Liver (tissue), 9 donors: ENCODE results near the gene ANKRD44. TPM values are rescaled to one million over a fixed set of nuclear protein-coding genes. Genes with fewer than 3 reads are reported as not detected.

Experiments used
- DNase-seq: peaks from one replicate; pipeline ENCODE4 v3.0.0-alpha.2; 2017; ENCODE audit warnings: low spot score
- H3K27ac ChIP-seq, 2 donors: one replicate each; pipeline ENCODE4 v1.7.0; 2013; ENCODE audit warnings: inconsistent platforms in 2 of 2, low read length in 2 of 2, control low read depth in 1 of 2, low read depth in 1 of 2, mild to moderate bottlenecking in 1 of 2
- H3K27me3 ChIP-seq, 4 donors: one replicate each; pipeline versions ENCODE4 v1.6.1 to v1.7.0; 2013; ENCODE audit warnings: low read length in 3 of 4, inconsistent platforms in 1 of 4, mild to moderate bottlenecking in 1 of 4, moderate library complexity in 1 of 4; ENCODE audit not compliant: control insufficient read depth in 4 of 4, insufficient read depth in 4 of 4
- H3K36me3 ChIP-seq, 4 donors: one replicate each; pipeline versions ENCODE4 v1.6.1 to v1.7.0; 2013; ENCODE audit warnings: low read length in 3 of 4, mild to moderate bottlenecking in 3 of 4, low read depth in 1 of 4, moderate library complexity in 1 of 4; ENCODE audit not compliant: control insufficient read depth in 4 of 4, insufficient read depth in 3 of 4
- H3K4me1 ChIP-seq, 4 donors: one replicate each; pipeline versions ENCODE4 v1.6.1 to v1.7.0; 2013; ENCODE audit warnings: low read length in 3 of 4, mild to moderate bottlenecking in 3 of 4, moderate library complexity in 1 of 4; ENCODE audit not compliant: control insufficient read depth in 4 of 4, insufficient read depth in 4 of 4
- H3K4me3 ChIP-seq, 3 donors: one replicate each; pipeline versions ENCODE4 v1.6.1 to v1.7.0; 2013; ENCODE audit warnings: low read length in 3 of 3, control low read depth in 1 of 3, low read depth in 1 of 3, mild to moderate bottlenecking in 1 of 3
- H3K9ac ChIP-seq, 2 donors: one replicate each; pipeline ENCODE4 v1.7.0; 2013; ENCODE audit warnings: low read length in 2 of 2, mild to moderate bottlenecking in 2 of 2, moderate library complexity in 2 of 2, control low read depth in 1 of 2, low read depth in 1 of 2
- H3K9me3 ChIP-seq, 4 donors: one replicate each; pipeline versions ENCODE4 v1.6.1 to v1.7.0; 2013; ENCODE audit warnings: low read length in 3 of 4; ENCODE audit not compliant: control insufficient read depth in 4 of 4
- ATF3 ChIP-seq: IDR thresholded peaks from 2 replicates; pipeline ENCODE4 v1.6.1; 2016; ENCODE audit warnings: antibody characterized with exemption
- CTCF ChIP-seq: fragments of 150-350 bp; IDR thresholded peaks from 2 replicates; pipeline ENCODE4 v1.5.1; 2017; ENCODE audit warnings: improper control_type of control experiment, low read depth, low read length; ENCODE audit not compliant: missing input control
- EGR1 ChIP-seq, 2 donors: IDR thresholded peaks; 2 replicates each; pipeline ENCODE4 v1.6.1; 2016 to 2018; ENCODE audit warnings: antibody characterized with exemption in 2 of 2, low read depth in 2 of 2
- FOXA1 ChIP-seq: IDR thresholded peaks from 2 replicates; pipeline ENCODE4 v1.6.1; 2016; ENCODE audit warnings: antibody characterized with exemption
- FOXA2 ChIP-seq: IDR thresholded peaks from 2 replicates; pipeline ENCODE4 v1.6.1; 2016; ENCODE audit warnings: antibody characterized with exemption
- GABPA ChIP-seq, 2 donors: IDR thresholded peaks in 1 of 2; conservative IDR thresholded peaks in 1 of 2; 2 replicates each; pipeline ENCODE4 v1.6.1; 2016; ENCODE audit warnings: antibody characterized with exemption in 2 of 2, mild to moderate bottlenecking in 1 of 2, moderate library complexity in 1 of 2
- HNF4A ChIP-seq, 2 donors: conservative IDR thresholded peaks; 2 replicates each; pipeline ENCODE4 v1.6.1; 2016; ENCODE audit warnings: antibody characterized with exemption in 2 of 2, mild to moderate bottlenecking in 2 of 2
- HNF4G ChIP-seq: IDR thresholded peaks from 2 replicates; pipeline ENCODE4 v1.6.1; 2016; ENCODE audit warnings: antibody characterized with exemption
- JUND ChIP-seq, 2 donors: IDR thresholded peaks; 2 replicates each; pipeline ENCODE4 v1.6.1; 2016; ENCODE audit warnings: antibody characterized with exemption in 2 of 2
- MAX ChIP-seq: IDR thresholded peaks from 2 replicates; pipeline ENCODE4 v1.6.1; 2016; ENCODE audit warnings: antibody characterized with exemption
- NR2F2 ChIP-seq: IDR thresholded peaks from 2 replicates; pipeline ENCODE4 v1.6.1; 2016; ENCODE audit warnings: antibody characterized with exemption
- RAD21 ChIP-seq, 2 donors: IDR thresholded peaks; 2 replicates each; pipeline ENCODE4 v1.6.1; 2016; ENCODE audit warnings: antibody characterized with exemption in 2 of 2, mild to moderate bottlenecking in 2 of 2
- REST ChIP-seq: IDR thresholded peaks from 2 replicates; pipeline ENCODE4 v1.6.1; 2016; ENCODE audit warnings: antibody characterized with exemption, mild to moderate bottlenecking
- RXRA ChIP-seq, 2 donors: IDR thresholded peaks; 2 replicates each; pipeline ENCODE4 v1.6.1; 2017 to 2018; ENCODE audit warnings: antibody characterized with exemption in 2 of 2, mild to moderate bottlenecking in 1 of 2
- SP1 ChIP-seq: IDR thresholded peaks from 2 replicates; pipeline ENCODE4 v1.6.1; 2018; ENCODE audit warnings: antibody characterized with exemption, mild to moderate bottlenecking
- TAF1 ChIP-seq: conservative IDR thresholded peaks from 2 replicates; pipeline ENCODE4 v1.6.1; 2016; ENCODE audit warnings: antibody characterized with exemption, mild to moderate bottlenecking
- YY1 ChIP-seq: IDR thresholded peaks from 2 replicates; pipeline ENCODE4 v1.6.1; 2016; ENCODE audit warnings: antibody characterized with exemption, mild to moderate bottlenecking
- WGBS: extraction: QIAGEN DNeasy Blood & Tissue Kit; methylation state at CpG from one replicate; pipeline ENCODE4 v1.1.7; 2013; 5-methylcytosine and 5-hydroxymethylcytosine counted together
- polyA plus RNA-seq, 2 donors: library from polyadenylated mRNA; stranded (reverse) in 1 of 2; unstranded in 1 of 2; fragments of 200-250 nt in 1 of 2; fragments of >200 nt in 1 of 2; fragmentation: Nextera tagmentation in 1 of 2; extraction: Ambion mirVana in 1 of 2; gene quantifications; one replicate each; pipeline versions ENCODE4 v1.2.1 to v1.2.3, GENCODE V29; 2013 to 2015
- total RNA-seq, 2 donors: library from RNA; depleted of rRNA; stranded (reverse); fragments of >200 nt; gene quantifications; one replicate each; pipeline ENCODE4 v1.2.3, GENCODE V29; 2014
- TF ChIP-seq, protein P1 (sequence below): IDR thresholded peaks from 2 replicates; pipeline ENCODE4 v1.6.1; 2016; ENCODE audit warnings: antibody characterized with exemption
- donor health status: healthy.
- donor health status: healthy.
- donor health status: healthy.
- donor health status: healthy.
- donor health status: healthy.

The ANKRD44 gene
- total and polyA plus RNA-seq, 4 donors: 3.8 to 18.2 (median 6.8) TPM

DNA sequence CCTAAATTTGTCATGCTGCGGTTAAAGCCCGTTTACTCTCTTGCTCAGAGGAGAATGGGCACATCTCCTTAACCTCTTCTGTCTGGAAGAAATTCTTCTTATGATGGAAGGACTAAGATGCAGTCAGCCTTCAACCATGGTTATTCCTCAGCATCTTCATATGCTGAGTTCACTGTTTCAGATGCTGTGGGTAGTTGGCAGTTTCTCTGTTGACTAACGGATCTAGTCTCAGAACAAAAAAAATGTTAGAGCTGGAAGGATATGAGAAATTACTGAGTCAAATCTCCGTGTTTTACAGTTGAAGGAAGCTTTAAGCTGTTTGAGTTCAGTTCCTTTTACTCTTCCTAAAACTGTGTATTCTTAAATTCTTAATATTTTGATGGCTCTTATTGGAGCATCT lies 340.5 kb downstream of the ANKRD44 start:
- WGBS: 78% methylated on average over 4 of the region's 4 CpGs
- H3K27me3 ChIP-seq: no peaks in the 10 kb centered on the region
- DNase-seq: no peak
- H3K36me3 ChIP-seq: no peaks in the 10 kb centered on the region
- no peak overlapping the region for H3K4me3 ChIP-seq
- no peak for TF ChIP-seq MAX
- no peak for TF ChIP-seq EGR1 (IDR thresholded peaks at IDR 0.05; ENCODE audit: low read depth in 2 of 2)
- no peak for TF ChIP-seq NR2F2
- TF ChIP-seq GABPA (IDR thresholded peaks at IDR 0.05 in 1 of 2, conservative IDR thresholded peaks at IDR 0.05 in 1 of 2): no peak
- TF ChIP-seq HNF4A (conservative IDR thresholded peaks at IDR 0.05): no peak
- no peak for TF ChIP-seq FOXA2
- no peak for TF ChIP-seq TAF1
- TF ChIP-seq CTCF: no peak
- TF ChIP-seq, protein P1, sequence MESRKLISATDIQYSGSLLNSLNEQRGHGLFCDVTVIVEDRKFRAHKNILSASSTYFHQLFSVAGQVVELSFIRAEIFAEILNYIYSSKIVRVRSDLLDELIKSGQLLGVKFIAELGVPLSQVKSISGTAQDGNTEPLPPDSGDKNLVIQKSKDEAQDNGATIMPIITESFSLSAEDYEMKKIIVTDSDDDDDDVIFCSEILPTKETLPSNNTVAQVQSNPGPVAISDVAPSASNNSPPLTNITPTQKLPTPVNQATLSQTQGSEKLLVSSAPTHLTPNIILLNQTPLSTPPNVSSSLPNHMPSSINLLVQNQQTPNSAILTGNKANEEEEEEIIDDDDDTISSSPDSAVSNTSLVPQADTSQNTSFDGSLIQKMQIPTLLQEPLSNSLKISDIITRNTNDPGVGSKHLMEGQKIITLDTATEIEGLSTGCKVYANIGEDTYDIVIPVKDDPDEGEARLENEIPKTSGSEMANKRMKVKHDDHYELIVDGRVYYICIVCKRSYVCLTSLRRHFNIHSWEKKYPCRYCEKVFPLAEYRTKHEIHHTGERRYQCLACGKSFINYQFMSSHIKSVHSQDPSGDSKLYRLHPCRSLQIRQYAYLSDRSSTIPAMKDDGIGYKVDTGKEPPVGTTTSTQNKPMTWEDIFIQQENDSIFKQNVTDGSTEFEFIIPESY: no peak
- TF ChIP-seq FOXA1: no peak
- no peak for TF ChIP-seq RXRA (IDR thresholded peaks at IDR 0.05)
- TF ChIP-seq JUND (IDR thresholded peaks at IDR 0.05): no peak
- TF ChIP-seq RAD21 (IDR thresholded peaks at IDR 0.05): no peak
- TF ChIP-seq HNF4G: no peak
- no peak for TF ChIP-seq ATF3
- TF ChIP-seq YY1: no peak
- no peak for TF ChIP-seq REST
- no peak for TF ChIP-seq SP1
- no peaks in the 10 kb centered on the region for H3K9me3 ChIP-seq
- H3K9ac ChIP-seq: no peak overlapping the region
- no peak overlapping the region for H3K27ac ChIP-seq
- no peaks in the 10 kb centered on the region for H3K4me1 ChIP-seq
